Calu3 (cell line): ENCODE data around the gene CDC42BPB. TPM values are rescaled to one million over a fixed set of nuclear protein-coding genes. Genes with fewer than 3 reads are reported as not detected.

Experiments
- BruUV-seq: library from RNA; stranded (reverse); fragments of 400-500 nt; replicated peaks from 2 replicates; lab custom pipeline; 2021; lab: Mats Ljungman, UMichigan
- CTCF ChIA-PET: fragments of 300-600 bp; sonication (Branson Sonifier 250); formaldehyde crosslinking; loops from one replicate; lab custom pipeline; 2022; ENCODE audit warnings: antibody characterized with exemption; lab: Charles Lee
- DNase-seq: peaks from one replicate; pipeline ENCODE4 v3.0.0; 2022
- H3K27ac Mint-ChIP-seq: one replicate; pipeline ENCODE4 v1.8.0; 2022; ENCODE audit warnings: mixed read lengths; ENCODE audit not compliant: unreplicated experiment
- H3K27me3 Mint-ChIP-seq: one replicate; pipeline ENCODE4 v1.8.0; 2022; ENCODE audit warnings: mixed read lengths; ENCODE audit not compliant: unreplicated experiment
- H3K36me3 Mint-ChIP-seq: one replicate; pipeline ENCODE4 v1.8.0; 2022; ENCODE audit warnings: mild to moderate bottlenecking, moderate library complexity, mixed read lengths; ENCODE audit not compliant: insufficient read depth, unreplicated experiment
- H3K4me1 Mint-ChIP-seq: one replicate; pipeline ENCODE4 v1.8.0; 2022; ENCODE audit warnings: mild to moderate bottlenecking, low read depth, mixed read lengths; ENCODE audit not compliant: unreplicated experiment
- H3K4me3 Mint-ChIP-seq: one replicate; pipeline ENCODE4 v1.8.0; 2022; ENCODE audit warnings: mild to moderate bottlenecking, low read depth, moderate library complexity, mixed read lengths; ENCODE audit not compliant: unreplicated experiment
- H3K9me3 Mint-ChIP-seq: one replicate; pipeline ENCODE4 v1.8.0; 2022; ENCODE audit warnings: low read depth, mixed read lengths; ENCODE audit not compliant: unreplicated experiment
- CTCF ChIP-seq: fragments of 200-600 bp; IDR thresholded peaks from one replicate; pipeline ENCODE4 v1.8.0; 2022; ENCODE audit warnings: antibody characterized with exemption; ENCODE audit not compliant: unreplicated experiment
- intact Hi-C: fragments of 100-400 bp; cut with micrococcal nuclease; formaldehyde crosslinking; loops from one replicate; pipeline ENCODE4 v1.10.0; 2022; ENCODE audit not compliant: unreplicated experiment
- total RNA-seq: library from RNA; stranded (reverse); gene quantifications from 2 replicates; pipeline ENCODE4 v1.2.3, GENCODE V29; 2022

Gene CDC42BPB
- total RNA-seq, 1 experiment from 2014 or later: 98.7 TPM

- Mint-ChIP-seq H3K4me3 (no peak overlapping the region), H3K4me1 (no peaks in the 10 kb centered on the region), H3K27ac (no peak overlapping the region), H3K36me3 (peaks cover 63% of the 10 kb centered on the region), H3K27me3 (no peaks in the 10 kb centered on the region), H3K9me3 (no peaks in the 10 kb centered on the region)
- TF ChIP-seq CTCF: no peak
- CTCF ChIA-PET: interaction anchor here (0.6 kb wide), 1 partner anchor 83 kb away, joined by 3 read pairs; no protein-coding TSS in a partner anchor
- no peak for DNase-seq
- intact Hi-C loops: no loop called here
- BruUV-seq: no TSS peak
Measured at GRCh38 chr14:102953100-102953499, 104.2 kb downstream of the CDC42BPB start.

- Mint-ChIP-seq H3K9me3 (no peaks in the 10 kb centered on the region), H3K4me3 (no peak overlapping the region), H3K4me1 (no peaks in the 10 kb centered on the region), H3K27me3 (no peaks in the 10 kb centered on the region), H3K27ac (no peak overlapping the region), H3K36me3 (peaks cover 65% of the 10 kb centered on the region)
- BruUV-seq: no TSS peak
- DNase-seq: no peak
- intact Hi-C loops: no loop called here
- no peak for TF ChIP-seq CTCF
- CTCF ChIA-PET: interaction anchor here (0.6 kb wide), 2 partner anchors 16 to 84 kb away, joined by 3 to 4 read pairs; no protein-coding TSS in a partner anchor
Measured at GRCh38 chr14:102952276-102952675, 105.1 kb downstream of the CDC42BPB start.

DNA sequence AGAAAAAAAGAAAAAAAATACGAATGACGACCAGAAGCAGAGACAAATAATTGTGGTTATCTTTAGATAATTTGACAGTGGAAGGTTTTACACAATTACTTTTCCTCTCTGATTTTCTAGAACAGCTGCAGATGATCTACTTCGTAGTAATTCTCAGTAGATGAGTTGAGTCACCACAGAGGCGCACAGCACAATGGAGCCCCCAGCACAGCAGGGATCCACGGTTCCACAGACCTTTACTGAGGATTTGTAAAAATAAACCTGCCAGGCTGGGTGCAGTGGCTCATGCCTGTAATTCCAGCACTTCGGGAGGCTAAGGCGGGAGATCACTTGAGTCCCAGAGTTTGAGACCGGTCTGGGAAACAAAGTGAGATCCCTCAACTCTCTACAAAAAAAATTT is 105.5 kb downstream of the CDC42BPB start:
- DNase-seq: no peak
- Mint-ChIP-seq H3K27ac (no peak overlapping the region), H3K36me3 (peaks cover 65% of the 10 kb centered on the region), H3K9me3 (no peaks in the 10 kb centered on the region), H3K4me3 (no peak overlapping the region), H3K4me1 (no peaks in the 10 kb centered on the region), H3K27me3 (no peaks in the 10 kb centered on the region)
- intact Hi-C loops: no loop called here
- no peak for TF ChIP-seq CTCF
- CTCF ChIA-PET: interaction anchor here (0.6 kb wide), 1 partner anchor 16 kb away, joined by 4 read pairs; no protein-coding TSS in a partner anchor
- no TSS peak for BruUV-seq

- Mint-ChIP-seq H3K4me1 (no peaks in the 10 kb centered on the region), H3K4me3 (no peak overlapping the region), H3K36me3 (peaks cover 58% of the 10 kb centered on the region), H3K9me3 (no peaks in the 10 kb centered on the region), H3K27me3 (no peaks in the 10 kb centered on the region), H3K27ac (no peak overlapping the region)
- BruUV-seq: no TSS peak
- CTCF ChIA-PET: no interaction called here
- intact Hi-C loops: no loop called here
- DNase-seq: no peak
- TF ChIP-seq CTCF: no peak
Measured at GRCh38 chr14:102951034-102951433, 106.3 kb downstream of the CDC42BPB start.
